Natural killer cell (primary cell): Measurements from ENCODE around the gene PROK1. TPM values are rescaled to one million over a fixed set of nuclear protein-coding genes. Genes with fewer than 3 reads are reported as not detected.

Experiments used
- total RNA-seq, 4 donors: library from RNA; stranded (reverse); fragments of 120-200 nt in 1 of 4; gene quantifications; one replicate each; pipeline versions ENCODE4 v1.2.3 to v1.2.4, GENCODE V29; 2013 to 2022

The PROK1 gene
- total RNA-seq, 3 donors from 2014 or later (not counting 1 experiment from before 2014, with no cell fraction given) = not detected

Other genes starting within 250 kb of the PROK1 start
- gene KCNC4, start 240.8 kb upstream of the PROK1 start, total RNA-seq = 1 to 10 TPM; 2.5 to 3.9 (median 3.3) TPM
- gene RBM15, start 111.8 kb upstream of the PROK1 start, total RNA-seq = 100 to 1,000 TPM in 1 of 3 donors, 10 to 100 TPM in 2; 81.8 to 109 (median 87.0) TPM
- under 1 TPM; 0.30 to 0.40 (median 0.34) TPM for gene SLC16A4, start 60.1 kb upstream of the PROK1 start, total RNA-seq
- 100 to 1,000 TPM in 1 of 3 donors, 10 to 100 TPM in 2; 86.1 to 102 (median 90.4) TPM for gene LAMTOR5, start 43.5 kb upstream of the PROK1 start, total RNA-seq
- not detected for gene KCNA10, start 68.0 kb downstream of the PROK1 start, total RNA-seq
- gene KCNA2, start 155.2 kb downstream of the PROK1 start, total RNA-seq = 1 to 10 TPM in 1 of 3 donors, under 1 TPM in 2; 0.07 to 2.6 (median 0.26) TPM
- 10 to 100 TPM; 19.7 to 36.2 (median 30.3) TPM for gene KCNA3, start 223.8 kb downstream of the PROK1 start, total RNA-seq